ENCODE data around the gene ADAMTSL1.

- TF ChIP-seq POLR2AphosphoS5 (IDR thresholded peaks at IDR 0.05) = no peak
- TF ChIP-seq CTCF (IDR thresholded peaks at IDR 0.05) = no peak
- TF ChIP-seq POLR2A (IDR thresholded peaks at IDR 0.05) = no peak
These were observed 209.4 kb downstream of the ADAMTSL1 start for GRCh38 chr9:18683312-18683711.
